D721Med (cell line): ENCODE data around the gene RRM1.

Experiments
- DNase-seq: peaks from one replicate; pipeline ENCODE4 v3.0.0; 2011; ENCODE audit warnings: low spot score; ENCODE audit not compliant: insufficient read length
- FAIRE-seq: peaks from 2 replicates; lab custom pipeline; 2011; peaks lifted over from hg19 to GRCh38; lab: Jason Lieb, UNC
- TF ChIP-seq, protein P1 (sequence below): IDR thresholded peaks from 2 replicates; pipeline ENCODE4 v1.5.1; 2012; ENCODE audit warnings: mild to moderate bottlenecking, control low read depth; ENCODE audit not compliant: insufficient read depth; ENCODE audit errors: missing control alignments

RRM1 gene

DNA sequence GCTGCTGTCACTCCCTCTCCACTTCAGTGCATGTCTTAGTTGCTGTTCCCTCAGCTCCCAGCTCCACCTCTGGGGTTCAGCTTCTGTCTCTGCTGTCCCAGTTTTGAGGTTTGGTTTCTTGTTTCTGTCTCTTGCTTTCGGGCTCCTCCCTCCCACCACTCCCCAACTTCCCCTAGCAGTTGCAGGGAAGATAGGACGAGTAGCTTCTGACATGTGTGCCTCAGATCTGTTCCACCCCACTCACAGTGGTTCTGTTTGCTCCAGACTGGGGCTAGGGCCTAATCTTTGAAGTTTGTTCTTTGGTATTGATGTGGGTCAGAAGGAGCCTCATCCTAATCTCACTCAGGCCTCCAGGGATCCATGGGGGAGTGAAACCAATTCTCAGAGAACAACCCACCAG is 2.6 kb upstream of the RRM1 start:
- TF ChIP-seq, protein P1, sequence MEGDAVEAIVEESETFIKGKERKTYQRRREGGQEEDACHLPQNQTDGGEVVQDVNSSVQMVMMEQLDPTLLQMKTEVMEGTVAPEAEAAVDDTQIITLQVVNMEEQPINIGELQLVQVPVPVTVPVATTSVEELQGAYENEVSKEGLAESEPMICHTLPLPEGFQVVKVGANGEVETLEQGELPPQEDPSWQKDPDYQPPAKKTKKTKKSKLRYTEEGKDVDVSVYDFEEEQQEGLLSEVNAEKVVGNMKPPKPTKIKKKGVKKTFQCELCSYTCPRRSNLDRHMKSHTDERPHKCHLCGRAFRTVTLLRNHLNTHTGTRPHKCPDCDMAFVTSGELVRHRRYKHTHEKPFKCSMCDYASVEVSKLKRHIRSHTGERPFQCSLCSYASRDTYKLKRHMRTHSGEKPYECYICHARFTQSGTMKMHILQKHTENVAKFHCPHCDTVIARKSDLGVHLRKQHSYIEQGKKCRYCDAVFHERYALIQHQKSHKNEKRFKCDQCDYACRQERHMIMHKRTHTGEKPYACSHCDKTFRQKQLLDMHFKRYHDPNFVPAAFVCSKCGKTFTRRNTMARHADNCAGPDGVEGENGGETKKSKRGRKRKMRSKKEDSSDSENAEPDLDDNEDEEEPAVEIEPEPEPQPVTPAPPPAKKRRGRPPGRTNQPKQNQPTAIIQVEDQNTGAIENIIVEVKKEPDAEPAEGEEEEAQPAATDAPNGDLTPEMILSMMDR = no peak
- no peak for FAIRE-seq
- DNase-seq = no peak

DNA sequence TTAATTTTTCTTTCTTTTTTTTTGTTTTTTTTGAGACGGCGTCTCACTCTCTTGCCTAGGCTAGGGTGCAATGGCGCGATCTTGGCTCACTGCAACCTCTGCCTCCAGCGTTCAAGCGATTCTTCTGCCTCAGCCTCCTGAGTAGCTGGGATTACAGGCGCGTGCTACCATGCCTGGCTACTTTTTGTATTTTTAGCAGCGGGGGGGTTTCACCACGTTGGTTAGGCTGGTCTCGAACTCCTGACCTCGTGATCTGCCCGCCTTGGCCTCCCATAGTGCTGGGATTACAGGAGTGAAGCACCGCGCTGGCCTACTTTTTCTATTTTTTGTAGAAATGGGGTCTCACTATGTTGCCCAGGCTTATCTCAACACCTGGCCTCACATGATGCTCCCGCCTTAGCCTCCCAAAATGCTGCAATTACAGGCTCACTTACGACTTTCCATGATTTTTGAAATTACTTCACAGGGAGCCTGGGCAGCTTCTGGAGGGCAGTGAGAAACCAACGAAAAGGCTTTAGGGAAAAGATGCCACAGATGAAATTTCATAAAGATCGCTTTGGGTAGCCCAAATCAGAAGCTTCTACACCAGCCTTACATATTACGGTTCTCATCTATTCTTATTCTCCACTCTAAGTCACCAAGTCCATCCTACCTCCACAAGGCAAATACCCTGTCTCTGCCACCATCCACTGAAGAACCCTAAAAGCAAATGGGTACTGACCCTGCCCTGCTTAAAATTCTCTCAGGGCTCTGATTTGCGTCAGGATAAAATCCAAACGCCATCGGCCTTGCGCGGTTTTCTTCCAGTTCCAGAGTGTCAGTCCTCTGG is 866 bp upstream of the RRM1 start:
- TF ChIP-seq, protein P1 = no peak
- no peak for FAIRE-seq
- no peak for DNase-seq

DNA sequence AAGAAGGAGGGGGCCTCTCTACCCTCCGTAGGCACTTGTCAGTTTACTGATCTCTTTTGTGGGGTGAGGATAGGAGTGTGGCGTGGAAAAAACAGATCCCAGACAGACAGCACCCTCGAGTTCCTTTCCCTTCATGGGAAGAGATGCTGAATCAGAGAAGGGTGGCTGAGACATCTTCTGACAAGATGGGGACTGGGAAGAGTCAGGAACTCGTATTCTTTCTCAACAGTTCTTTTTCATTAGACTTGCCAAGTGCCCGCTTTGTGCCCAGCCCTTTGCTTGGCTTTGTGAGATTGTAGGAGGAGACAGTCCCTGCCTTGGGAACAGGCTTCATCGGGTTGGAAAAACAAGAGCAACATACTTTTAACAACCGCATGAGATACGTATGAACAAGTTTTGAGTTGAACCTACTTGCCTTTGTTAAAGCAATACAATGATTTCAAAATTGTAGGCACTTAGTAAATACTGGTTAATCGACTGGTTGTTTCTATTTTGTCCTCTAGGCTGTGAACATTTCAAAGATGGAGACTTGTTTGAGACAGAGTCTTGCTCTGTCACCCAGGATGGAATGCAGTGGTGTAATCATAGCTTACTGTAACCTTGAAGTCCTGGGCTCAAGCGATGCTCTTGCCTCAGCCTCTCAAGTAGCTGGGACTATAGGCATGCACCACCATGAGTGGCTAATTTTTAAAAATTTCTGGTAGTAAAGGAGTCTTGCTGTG is 1.1 kb downstream of the RRM1 start:
- TF ChIP-seq, protein P1 = no peak
- no peak for DNase-seq
- no peak for FAIRE-seq

GRCh38 chr11:4098026-4098621 is 3.5 kb downstream of the RRM1 start:
- no peak for DNase-seq

GRCh38 chr11:4102711-4103110 is 8.1 kb downstream of the RRM1 start:
- TF ChIP-seq, protein P1 = no peak
- DNase-seq = no peak
- no peak for FAIRE-seq

More at GRCh38 chr11:4098026-4098621, 3.5 kb downstream of the RRM1 start:
- no peak for FAIRE-seq
- TF ChIP-seq, protein P1 = no peak

DNA sequence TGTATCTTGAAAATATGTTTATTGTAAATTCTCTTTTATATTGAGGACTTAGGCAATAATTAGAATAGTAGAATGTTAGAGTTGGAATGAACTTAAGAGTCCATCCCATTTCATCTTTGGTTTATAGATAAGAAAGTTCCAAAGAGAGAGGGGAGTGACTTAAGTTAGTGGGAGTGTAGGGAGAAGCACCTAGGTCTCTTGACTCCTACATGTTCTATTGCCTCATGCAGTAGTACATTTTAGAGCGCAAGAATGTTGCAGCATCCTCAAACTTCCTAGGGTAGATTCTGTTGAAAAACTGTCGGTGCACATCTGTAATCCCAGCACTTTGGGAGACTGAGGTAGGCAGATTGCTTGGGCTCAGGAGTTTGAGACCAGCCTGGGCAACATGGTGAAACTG is 8.7 kb downstream of the RRM1 start:
- DNase-seq (no peak), FAIRE-seq (no peak)
- TF ChIP-seq, protein P1 = no peak

GRCh38 chr11:4105916-4106315 is 11.3 kb downstream of the RRM1 start:
- TF ChIP-seq, protein P1 = no peak
- no peak for FAIRE-seq
- DNase-seq = no peak
